Suprapubic skin (tissue), 4 donors: Measurements from ENCODE around the gene ADGRG1.

ENCODE experiments used
- EP300 ChIP-seq: sonication (generic); formaldehyde crosslinking; IDR thresholded peaks from one replicate; pipeline ENCODE4 v1.6.1; 2017; ENCODE audit warnings: antibody characterized with exemption
- POLR2A ChIP-seq, 2 donors: fragments of 450-650 bp; IDR thresholded peaks; one replicate each; pipeline ENCODE4 v1.6.1; 2017; ENCODE audit warnings: antibody characterized with exemption in 2 of 2, mild to moderate bottlenecking in 2 of 2, moderate library complexity in 2 of 2
- POLR2AphosphoS5 ChIP-seq, 3 donors: sonication (generic); formaldehyde crosslinking; IDR thresholded peaks; one replicate each; pipeline ENCODE4 v1.6.1; 2017; ENCODE audit warnings: antibody characterized with exemption in 3 of 3
- TF ChIP-seq, protein P1 (sequence below), 2 donors: fragments of 200-600 bp in 1 of 2; fragments of 450-650 bp in 1 of 2; sonication (generic) in 1 of 2; IDR thresholded peaks; one replicate each; pipeline ENCODE4 v1.5.1; 2016 to 2019; ENCODE audit warnings: antibody characterized with exemption in 2 of 2, mild to moderate bottlenecking in 1 of 2, moderate library complexity in 1 of 2

- TF ChIP-seq POLR2A (IDR thresholded peaks at IDR 0.05) = no peak
- TF ChIP-seq, protein P1, sequence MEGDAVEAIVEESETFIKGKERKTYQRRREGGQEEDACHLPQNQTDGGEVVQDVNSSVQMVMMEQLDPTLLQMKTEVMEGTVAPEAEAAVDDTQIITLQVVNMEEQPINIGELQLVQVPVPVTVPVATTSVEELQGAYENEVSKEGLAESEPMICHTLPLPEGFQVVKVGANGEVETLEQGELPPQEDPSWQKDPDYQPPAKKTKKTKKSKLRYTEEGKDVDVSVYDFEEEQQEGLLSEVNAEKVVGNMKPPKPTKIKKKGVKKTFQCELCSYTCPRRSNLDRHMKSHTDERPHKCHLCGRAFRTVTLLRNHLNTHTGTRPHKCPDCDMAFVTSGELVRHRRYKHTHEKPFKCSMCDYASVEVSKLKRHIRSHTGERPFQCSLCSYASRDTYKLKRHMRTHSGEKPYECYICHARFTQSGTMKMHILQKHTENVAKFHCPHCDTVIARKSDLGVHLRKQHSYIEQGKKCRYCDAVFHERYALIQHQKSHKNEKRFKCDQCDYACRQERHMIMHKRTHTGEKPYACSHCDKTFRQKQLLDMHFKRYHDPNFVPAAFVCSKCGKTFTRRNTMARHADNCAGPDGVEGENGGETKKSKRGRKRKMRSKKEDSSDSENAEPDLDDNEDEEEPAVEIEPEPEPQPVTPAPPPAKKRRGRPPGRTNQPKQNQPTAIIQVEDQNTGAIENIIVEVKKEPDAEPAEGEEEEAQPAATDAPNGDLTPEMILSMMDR (IDR thresholded peaks at IDR 0.05) = no peak
- no peak for TF ChIP-seq EP300
- TF ChIP-seq POLR2AphosphoS5 (IDR thresholded peaks at IDR 0.05) = no peak
Observed at GRCh38 chr16:57601801-57602478, 26.5 kb upstream of the ADGRG1 start.
